Left kidney (tissue), 2 donors: ENCODE results near the gene LYPD4. TPM values are rescaled to one million over a fixed set of nuclear protein-coding genes. Genes with fewer than 3 reads are reported as not detected.
A peak's percentile ranks its signal among the peaks of the same experiment; 100 is the strongest.
"Not testable (repeated sequence)": the region's sequence is repeated elsewhere in the genome, so short reads cannot be mapped to it uniquely, and the experiment has no call there.

Experiments
- DNase-seq: peaks from one replicate; pipeline ENCODE4 v3.0.0-alpha.2; 2013
- polyA plus RNA-seq: library from polyadenylated mRNA; unstranded; fragments of 120-200 nt; gene quantifications from one replicate; pipeline ENCODE4 v1.2.1, GENCODE V29; 2013; ENCODE audit not compliant: insufficient read length

Gene LYPD4
- polyA plus RNA-seq, 1 donor, result not detected

GRCh38 chr19:41875973-41876372 is 31.5 kb upstream of the LYPD4 start:
- DNase-seq, result not testable (repeated sequence)

GRCh38 chr19:41872775-41873647 is 28.5 kb upstream of the LYPD4 start:
- peak; percentile 59 for DNase-seq

GRCh38 chr19:41872384-41872774 is 27.9 kb upstream of the LYPD4 start:
- no peak for DNase-seq

GRCh38 chr19:41871573-41872383 is 27.3 kb upstream of the LYPD4 start:
- DNase-seq, result no peak

- no peak for DNase-seq
These were observed 26.0 kb upstream of the LYPD4 start for GRCh38 chr19:41870401-41870873.

- DNase-seq, result no peak
These were observed 25.0 kb upstream of the LYPD4 start for GRCh38 chr19:41869374-41869955.

GRCh38 chr19:41868989-41869300 is 24.5 kb upstream of the LYPD4 start:
- no peak for DNase-seq

- DNase-seq, result no peak
These were observed 23.9 kb upstream of the LYPD4 start for GRCh38 chr19:41868120-41868988.

- DNase-seq, result no peak
These were observed 21.8 kb upstream of the LYPD4 start for GRCh38 chr19:41866284-41866683.

GRCh38 chr19:41864374-41864773 is 19.9 kb upstream of the LYPD4 start:
- DNase-seq, result no peak

GRCh38 chr19:41863209-41863931 is 18.9 kb upstream of the LYPD4 start:
- DNase-seq, result no peak

- DNase-seq, result no peak
These were observed 18.0 kb upstream of the LYPD4 start for GRCh38 chr19:41862445-41862986.

- no peak for DNase-seq
These were observed 17.4 kb upstream of the LYPD4 start for GRCh38 chr19:41861846-41862245.

- no peak for DNase-seq
These were observed 16.8 kb upstream of the LYPD4 start for GRCh38 chr19:41861116-41861768.

- DNase-seq, result no peak
These were observed 16.1 kb upstream of the LYPD4 start for GRCh38 chr19:41860419-41861115.

GRCh38 chr19:41859618-41860418 is 15.3 kb upstream of the LYPD4 start, which contains the start of gene RPS19:
Gene RPS19, plus strand, starts transcription at chr19:41860255. Its CDS starts 520 bp downstream, at chr19:41860775.
- peak; percentile 99 for DNase-seq

- DNase-seq, result no peak
These were observed 14.7 kb upstream of the LYPD4 start for GRCh38 chr19:41859213-41859617.

GRCh38 chr19:41853768-41854167 is 9.3 kb upstream of the LYPD4 start:
- no peak for DNase-seq

GRCh38 chr19:41853344-41853743 is 8.9 kb upstream of the LYPD4 start:
- no peak for DNase-seq
